Cerebellar nuclear complex (tissue), 1 donor: ENCODE measurements around the gene TPPP.

Experiments
- DNase-seq, 2 experiments: peaks; one replicate each; lab custom pipeline; 2025; lab: John Stamatoyannopoulos, UW

TPPP gene

DNA sequence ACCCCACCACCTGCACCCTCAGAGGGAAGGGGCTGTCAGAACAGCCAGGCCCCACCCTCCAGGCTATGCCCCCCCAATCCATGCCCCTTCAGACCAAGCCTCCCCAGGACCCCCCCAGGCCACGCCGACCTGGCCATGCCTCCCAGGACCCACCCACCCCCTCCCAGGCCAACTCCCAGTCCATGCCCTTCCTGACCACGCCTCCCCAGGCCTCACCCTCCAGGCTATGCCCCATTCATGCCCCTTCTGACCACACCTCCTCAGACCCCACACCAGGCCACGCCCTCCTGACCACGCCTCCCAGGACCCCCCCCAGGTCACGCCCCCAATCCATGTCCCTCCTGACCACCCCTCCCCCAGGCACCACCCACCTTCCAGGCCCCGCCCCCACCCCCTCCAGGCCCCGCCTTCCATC is 27.6 kb downstream of the TPPP start:
- DNase-seq = no peak

DNA sequence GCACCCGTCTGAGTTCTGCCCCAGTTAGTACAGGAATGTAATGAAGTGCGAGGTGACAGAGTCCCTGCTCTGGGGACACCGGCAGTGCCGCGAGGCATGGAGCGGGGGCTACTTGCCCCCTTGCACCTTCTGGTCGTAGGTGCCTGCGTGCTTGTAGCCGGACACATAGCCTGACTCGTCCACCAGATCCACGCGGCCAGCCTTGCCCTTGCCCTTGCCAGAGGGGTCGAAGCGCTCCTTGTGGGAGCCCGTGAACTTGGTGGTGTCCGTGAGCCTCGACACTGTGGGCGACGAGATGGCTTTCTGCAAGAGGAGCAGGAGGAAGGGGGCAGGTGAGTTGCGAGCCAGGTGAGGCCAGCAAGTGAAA is 28.2 kb downstream of the TPPP start:
- DNase-seq = no peak

DNA sequence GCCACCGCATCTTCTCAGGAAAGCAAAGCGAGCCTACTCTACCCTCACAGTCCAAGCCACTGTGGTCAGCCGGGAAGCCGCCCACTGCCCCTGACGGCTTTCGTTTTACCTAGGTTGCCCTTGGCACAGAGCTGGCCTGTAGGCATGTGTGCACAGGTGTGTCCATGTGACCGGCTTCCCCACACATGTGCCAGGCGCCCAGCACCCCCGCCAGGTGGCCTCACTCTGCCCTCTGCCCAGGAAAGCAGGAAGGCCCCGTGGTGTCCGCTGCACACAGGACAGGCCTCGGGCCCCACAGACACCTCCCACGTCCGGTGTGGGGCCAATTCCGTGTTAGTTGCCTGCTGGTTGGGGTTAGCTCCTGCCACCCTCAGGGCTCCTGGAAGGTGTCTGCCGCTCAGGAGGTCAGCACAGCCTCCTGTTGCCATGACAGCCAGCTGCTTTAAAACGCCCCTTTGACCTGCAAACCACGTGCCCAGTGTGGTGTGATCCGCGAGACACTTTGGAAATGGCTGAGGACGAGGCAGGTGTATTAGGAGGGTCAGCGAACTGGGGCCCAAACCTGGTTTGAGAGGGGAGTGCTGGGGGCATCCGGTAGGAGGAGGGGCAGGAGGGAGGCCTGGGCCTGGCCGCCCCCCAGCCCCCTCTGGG is 28.7 kb downstream of the TPPP start:
- no peak for DNase-seq

DNA sequence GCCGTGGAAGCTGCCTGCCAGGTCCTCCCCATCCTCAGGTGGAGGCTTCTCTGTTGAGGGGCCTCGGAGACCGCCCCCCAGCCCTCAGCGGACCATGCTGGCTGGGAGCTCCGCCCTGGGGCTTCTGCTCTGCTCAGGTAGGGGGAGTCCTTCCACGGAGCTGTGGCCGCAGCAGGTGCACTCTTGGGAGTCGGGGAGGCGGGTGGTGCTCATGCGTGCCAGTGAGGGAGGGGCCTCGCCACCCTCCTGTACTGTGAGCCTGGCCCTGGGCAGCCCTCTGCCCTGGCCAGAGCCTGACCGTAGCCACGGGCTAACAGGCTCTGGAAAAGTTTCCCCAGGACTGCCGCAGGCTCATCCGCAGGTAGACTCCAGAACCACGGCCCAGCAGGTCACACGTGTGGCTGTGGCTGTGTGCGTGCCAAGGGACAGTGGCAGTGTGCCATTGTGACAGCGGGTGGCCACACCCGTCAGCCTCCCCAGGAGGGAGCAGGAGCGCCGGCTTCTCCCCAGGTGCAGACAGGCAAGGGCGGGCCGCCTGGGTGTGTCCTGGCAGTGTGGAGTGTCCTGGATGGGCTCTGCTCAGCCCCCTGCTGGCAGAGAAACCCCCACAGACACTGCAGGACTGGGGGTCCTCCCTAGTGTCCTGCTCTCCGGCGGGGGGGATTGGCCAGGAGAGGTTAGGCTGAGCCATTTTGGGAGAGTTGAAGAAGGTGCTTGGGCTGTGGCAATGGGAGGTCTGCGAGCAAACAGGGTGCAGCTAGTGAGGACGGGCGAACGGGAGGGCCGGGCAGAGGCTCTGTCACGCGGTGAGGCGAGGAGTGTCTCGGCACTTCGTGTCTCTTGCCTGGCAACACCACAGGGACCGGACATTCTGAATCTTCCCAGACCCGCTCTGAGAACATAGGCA is 29.5 kb downstream of the TPPP start:
- DNase-seq = no peak

DNA sequence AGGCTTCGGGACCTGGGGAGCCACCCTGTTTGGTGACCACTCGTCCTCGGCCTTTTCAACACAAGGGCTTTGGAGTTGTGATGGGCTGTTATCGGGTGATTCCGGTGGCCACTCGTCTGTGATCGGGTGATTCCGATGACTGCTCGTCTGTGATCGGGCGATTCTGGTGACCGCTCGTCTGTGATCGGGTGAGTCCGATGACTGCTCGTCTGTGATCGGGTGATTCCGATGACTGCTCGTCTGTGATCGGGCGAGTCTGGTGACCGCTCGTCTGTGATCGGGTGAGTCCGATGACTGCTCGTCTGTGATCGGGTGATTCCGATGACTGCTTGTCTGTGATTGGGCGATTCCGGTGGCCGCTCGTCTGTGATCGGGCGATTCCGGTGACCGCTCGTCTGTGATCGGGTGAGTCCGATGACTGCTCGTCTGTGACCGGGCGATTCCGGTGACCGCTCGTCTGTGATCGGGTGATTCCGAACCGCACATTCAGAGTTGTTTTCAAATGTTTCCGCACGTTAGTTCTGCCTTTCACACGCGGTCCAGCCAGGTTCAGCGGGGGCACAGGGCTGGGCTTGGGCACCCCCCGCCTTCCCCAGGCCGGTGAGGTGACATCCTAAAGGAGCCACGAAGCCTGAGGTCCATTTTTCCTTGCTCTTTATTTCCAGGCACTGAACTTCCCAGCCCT is 30.3 kb downstream of the TPPP start:
- no peak for DNase-seq

DNA sequence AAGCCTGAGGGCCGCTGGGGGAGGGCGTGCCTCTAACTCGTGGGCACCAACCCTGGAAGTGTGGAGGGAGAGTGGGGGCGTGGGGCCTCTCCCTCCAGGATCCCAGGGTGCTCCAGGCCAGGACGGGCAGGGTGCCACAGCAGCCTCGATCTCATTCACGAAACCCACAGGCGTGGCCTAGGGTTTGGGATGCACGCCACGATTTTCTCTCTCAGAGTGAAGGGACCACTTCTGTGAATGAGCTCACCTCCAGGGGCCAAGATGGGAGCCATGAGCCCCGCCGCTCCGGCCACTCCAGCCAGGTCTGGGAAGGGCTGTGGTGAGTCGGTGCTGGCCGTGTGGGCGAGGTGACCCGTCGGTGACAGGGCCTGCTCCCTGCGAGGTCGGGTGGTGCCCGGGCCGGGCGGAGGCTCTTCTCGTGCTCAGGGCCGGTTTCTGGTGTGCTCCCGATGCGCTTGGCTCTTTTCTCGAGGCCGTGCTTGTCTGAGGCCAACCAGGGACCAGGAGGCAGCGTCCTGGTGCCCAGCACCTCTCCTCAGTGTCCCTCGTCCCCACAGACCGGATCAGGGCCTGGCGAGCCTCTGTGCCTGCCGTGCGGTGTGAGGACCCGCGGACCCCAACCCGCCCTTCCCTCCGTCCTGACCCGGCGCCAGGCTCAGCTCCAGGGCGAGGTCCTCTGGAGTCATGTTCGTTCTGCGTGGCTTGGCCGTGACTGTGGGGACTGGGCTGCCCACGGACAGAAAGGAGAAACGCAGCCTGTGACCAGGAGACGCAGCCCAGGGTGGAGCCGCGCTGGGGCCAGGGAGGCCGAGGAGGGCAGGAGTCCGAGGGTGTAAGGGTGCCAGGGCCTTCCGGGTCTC is 31.0 kb downstream of the TPPP start:
- DNase-seq = no peak

DNA sequence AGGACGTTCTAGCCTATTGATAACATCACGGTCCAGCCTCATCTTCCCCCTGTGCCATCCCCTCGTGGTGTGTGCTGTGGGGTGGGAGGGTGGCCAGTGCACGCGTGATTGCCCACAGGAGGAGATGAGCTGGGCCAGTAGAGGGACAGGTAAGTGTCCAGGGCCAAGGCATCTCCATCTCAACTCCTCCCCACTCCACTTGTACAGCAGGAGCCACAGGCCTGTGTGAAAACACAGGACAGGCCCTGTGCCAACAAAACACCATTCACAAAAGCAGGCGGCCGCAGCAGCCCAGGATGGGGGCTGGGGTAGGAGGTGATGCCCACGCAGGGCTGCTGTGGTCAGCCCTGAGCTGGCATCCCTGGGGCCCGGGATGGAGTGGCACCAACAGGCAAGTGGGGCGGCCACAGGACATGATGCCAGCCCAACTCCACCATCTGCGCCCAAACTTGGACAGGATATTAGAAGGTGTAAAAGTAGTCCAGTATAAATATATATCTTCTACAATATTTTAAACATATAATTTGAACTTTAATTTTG is 32.6 kb downstream of the TPPP start:
- no peak for DNase-seq

DNA sequence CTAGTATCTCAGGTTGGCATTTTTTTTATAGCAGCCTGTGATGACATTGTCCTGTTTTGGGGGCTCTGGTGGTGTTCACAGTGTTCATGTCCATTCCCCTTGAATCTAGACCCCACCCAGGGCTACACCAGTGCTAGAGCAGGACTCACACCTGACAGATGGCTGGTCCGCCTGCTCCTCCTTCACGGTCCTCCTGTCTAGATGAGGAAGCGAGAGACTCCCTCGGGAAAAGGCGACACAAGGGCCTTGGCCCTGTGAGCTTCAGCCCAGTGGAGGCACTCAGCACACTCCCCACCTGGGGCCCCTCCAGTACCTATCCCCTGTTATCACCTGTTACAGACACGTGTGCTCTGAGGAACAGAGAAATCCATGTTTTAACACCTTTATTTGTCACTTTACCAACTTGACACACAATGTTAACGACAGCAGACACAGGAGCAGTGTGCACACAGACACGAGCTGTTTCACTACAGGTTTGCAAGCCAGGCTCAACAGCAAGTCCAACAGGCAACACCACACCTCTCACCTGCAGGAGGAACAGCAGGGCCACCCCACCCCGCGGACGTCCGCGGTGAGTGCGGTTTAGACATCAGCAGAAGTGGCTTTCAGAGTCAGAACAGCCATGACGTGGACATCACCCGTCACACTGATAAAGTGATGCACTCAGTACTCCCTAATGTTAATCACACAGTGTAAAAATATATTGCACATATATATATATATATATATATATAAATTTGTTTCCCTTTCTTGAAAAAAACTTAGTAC is 33.5 kb downstream of the TPPP start:
- no peak for DNase-seq

DNA sequence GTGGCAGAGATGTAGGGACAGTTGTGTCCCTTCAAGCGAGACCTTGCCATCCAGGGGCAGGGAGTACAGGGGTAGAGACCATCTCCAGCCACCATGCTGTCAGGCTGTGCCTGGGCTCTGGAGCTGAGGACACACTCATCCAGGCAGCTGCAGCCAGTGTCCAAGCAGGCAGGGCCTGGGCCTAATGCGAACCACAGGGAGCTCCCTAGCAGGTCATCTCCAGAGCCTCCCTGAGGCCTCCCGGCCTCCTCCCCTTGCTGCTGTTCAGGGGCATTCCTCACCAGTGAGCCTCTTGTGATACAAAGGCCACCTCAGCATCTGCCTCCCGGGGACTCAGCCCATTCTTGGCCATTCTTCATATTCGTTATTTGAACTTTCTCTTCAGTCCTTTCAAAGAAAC is 35.0 kb downstream of the TPPP start:
- no peak for DNase-seq

DNA sequence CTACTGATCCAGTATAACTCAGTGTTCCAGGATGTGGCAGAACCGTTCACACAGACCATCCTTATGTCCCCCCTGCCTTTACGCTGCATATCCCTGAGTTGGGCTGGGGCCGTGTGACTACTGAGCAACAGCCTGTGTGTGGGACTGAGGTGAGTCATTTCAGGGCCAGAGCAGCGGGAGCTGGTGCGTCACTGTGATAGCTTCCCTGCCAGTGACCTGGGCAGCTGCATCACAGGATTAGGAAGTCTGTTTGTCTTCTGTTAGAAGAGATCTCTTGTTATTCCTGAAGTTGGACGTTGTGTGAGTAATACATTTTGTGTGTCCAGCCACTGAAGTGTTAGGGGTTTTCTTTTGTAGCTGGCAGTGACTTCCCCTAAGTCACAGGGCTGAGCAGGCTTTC is 35.6 kb downstream of the TPPP start:
- no peak for DNase-seq

DNA sequence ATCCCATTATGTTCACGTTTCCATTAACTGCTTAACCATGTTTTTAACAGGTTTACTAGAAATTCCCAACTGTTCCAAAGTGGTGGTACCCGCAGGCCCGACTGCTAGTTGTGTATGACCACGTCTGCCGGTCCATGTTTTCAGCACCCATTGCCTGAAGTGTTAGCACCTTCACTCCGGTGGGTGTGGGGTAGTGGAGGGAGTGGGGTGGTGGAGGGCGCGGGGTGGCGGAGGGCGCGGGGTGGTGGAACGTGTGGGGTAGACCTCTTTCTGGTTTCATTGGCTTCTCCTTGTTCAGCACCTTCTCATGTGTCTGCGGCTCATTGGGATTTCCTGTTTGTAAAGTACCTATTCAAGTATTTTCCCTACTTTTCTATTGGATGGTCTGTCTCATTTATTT is 37.7 kb downstream of the TPPP start:
- no peak for DNase-seq

DNA sequence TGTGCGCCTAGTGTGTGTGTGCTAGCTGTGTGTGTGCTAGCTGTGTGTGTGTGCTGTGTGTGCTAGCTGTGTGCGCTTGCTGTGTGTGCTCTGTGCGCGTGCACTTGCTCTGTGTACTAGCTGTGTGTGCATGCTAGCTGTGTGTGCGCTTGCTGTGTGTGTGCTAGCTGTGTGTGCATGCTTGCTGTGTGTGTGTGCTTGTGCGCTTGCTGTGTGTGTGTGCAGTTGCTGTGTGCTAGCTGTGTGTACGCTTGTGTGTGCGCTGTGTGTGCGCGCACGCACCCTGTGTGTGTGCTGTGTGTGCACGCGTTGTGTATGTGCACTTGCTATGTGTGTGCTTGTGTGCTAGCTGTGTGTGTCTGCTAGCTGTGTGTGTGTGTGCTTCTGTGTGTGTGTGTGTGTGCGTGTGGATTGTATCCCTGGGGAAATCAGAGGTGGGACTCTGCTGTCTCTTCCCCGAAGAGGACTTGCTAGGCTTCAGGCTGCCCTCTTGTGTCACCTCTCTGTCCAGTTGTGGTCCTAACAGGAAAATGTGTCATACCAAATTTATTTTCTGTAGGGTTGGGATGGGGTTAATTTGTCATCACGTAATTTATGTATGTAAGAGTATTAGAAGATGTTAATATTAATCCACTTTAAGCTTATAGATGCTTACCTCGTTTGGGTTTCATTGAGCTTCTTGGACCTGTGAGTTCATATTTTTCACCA is 38.9 kb downstream of the TPPP start:
- no peak for DNase-seq

DNA sequence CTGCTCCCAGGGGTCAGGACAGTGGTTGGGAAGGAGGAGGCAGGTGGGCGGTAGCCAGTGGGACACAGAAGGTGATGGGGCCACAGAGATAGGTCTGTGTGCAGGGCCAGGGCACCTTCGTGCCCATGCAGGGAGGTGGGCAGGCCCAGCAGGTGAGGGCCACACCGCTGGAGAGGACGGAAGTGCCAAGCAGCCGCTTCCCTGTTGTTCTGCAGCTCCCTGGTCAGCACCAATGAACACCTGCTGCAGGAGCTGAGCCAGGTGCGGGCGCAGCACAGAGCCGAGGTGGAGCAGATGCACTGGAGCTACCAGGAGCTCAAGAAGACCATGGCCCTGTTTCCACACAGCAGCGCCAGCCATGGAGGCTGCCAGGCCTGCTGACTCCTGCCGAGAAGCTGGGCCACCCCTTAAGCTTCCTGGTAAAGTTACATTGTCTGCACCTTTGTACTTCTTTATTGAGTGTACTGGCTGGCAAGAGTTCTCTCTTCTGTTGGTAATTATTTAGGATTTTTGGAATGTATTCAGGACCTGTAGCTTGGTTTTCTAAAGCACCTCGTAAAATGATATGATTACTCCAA is 40.3 kb downstream of the TPPP start:
- no peak for DNase-seq

DNA sequence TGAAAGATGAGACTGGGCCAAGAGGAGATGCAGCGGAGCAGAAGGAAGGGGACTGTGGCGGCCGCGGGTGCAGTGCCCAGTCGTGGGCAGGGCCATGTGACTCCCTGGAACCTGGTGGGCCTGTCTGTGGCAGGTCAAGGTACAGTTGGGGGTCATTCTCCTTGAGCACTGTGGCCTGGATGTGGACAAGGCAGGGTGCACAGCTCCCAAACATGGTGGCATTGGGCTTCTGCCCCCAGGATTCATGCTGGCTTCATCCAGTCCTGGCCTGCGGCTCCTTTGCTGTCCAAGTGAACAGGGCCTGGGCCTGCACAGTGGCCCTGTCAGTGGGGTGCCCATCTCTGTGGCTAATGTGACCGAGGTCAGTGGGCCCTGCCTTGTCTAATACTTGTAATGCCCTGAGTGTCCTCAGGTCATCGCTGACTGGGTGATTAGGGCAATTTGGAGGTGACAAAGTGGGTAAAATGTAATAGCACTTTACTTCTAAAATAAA is 41.1 kb downstream of the TPPP start:
- no peak for DNase-seq

DNA sequence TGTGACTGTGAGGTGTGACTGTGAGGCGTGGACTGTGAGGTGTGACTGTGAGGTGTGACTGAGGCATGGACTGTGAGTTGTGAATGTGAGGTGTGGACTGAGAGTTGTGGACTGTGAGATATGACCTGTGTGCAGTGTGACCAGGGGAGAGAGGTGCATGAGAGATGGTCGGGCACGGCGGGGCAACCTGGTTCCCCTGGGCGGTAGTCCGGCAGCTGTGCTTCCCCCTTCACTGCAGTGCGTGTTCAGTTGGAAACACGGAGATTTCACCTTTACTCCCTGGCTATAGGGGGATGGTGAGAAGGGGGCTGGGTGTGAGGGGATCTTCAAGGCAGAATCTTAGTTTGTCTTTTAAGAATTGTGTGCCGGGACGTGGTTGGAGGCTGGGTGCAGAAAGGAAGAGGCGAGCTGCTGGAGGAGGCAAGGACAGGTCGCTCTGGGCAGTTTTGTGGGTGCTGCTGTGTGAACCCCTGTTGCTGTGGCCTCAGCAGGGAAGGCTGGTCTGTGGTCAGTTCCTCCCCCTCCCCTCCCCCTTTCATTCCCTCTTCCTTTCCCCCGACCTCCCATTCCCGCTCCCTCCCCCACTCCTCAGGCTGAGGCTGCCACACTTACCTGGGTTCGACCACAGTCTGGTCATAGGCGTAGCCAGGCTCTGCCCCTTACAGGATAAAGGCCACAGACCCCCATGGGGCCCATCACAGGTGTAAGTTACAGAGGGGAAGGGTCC is 41.7 kb downstream of the TPPP start:
- DNase-seq = no peak

DNA sequence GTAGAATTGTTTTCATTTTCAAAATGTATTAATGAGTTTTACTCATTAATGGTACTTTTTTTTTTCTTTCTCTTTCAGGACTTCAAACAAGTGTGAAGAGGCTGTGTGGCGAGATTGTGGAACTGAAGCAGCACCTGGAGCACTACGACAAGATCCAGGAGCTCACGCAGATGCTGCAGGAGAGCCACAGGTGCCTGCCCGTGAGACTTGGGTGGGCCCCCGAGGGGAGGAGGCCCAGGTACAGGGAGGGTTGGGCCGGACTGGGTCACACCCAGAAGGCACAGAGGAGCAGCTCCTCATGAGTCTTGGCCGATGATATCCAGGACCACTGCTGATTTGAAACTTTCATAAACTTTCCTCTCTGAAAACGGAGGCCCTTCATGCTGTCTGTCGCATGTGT is 45.4 kb downstream of the TPPP start:
- no peak for DNase-seq

DNA sequence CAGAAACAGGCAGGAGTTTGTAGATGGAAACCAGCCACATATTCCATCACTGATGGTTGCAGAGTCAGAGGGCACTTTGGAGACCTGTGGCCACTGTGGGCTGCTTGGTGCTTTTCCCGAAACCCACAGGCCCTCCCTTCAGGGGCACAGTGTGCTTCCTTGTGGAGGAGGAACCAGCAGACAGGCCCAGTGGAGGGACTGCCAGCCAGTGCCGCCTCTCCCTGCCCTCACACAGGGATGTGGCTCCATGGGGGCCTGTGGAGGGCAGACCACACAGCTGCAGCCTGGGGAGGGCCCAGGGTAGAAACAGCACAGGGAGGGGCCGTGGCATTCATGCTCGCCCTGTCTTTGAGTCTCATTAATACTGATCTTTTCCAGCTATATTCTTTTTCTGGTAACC is 45.8 kb downstream of the TPPP start:
- DNase-seq = no peak

DNA sequence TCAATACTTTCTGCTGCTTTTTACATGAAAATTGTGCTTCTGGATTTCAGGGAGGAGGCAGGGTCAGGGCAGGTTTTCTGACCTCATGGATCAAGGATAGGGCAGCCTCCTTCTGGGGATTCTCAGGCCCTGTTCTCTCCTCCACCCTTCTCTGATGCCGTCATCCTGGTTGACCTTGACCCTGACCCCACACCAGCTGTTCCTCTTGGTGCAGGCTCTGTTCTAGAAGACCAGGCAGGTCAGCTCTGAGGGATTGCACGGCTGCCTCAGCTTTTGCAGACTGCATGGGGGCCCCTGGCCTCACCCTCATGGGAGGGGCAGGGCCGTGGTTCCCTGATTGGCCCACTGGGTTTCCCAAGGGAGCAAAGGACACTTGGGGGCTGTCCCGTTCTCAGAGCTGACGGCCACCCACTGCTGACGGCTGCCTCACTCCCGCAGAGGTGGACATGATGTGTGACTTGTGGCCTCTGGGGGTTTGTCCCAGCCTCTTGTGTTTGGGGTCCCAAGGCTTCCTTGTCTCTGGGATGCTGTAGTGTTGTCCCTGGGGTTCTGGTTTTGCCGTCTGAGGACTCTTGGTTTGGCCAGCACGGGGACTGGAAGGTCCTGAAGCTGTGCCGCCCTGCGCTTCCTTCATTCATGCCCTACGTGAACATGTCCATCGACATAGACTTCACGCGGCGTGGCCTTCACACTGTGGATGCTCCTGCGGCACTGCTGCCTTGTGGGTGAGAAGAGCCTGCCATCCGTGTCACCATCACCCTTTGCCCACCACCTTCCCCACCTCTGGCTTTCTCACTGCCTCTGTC is 46.6 kb downstream of the TPPP start:
- no peak for DNase-seq
